Measurements from ENCODE around the gene NKPD1. TPM values are rescaled to one million over a fixed set of nuclear protein-coding genes. Genes with fewer than 3 reads are reported as not detected.
A peak's percentile ranks its signal among the peaks of the same experiment; 100 is the strongest.

NKPD1 gene
- total and polyA plus RNA-seq, 9 donors: 0.11 to 0.57 (median 0.20) TPM; not detected in 1

GRCh38 chr19:45158503-45159209 is 2.1 kb downstream of the NKPD1 start:
- H3K27ac ChIP-seq: no peak overlapping the region
- DNase-seq: no peak
- TF ChIP-seq POLR2A (IDR thresholded peaks at IDR 0.05) (no peak), EP300 (IDR thresholded peaks at IDR 0.05) (no peak), CTCF (IDR thresholded peaks at IDR 0.05) (no peak)
- no peaks in the 10 kb centered on the region for H3K9me3 ChIP-seq
- no peaks in the 10 kb centered on the region for H3K36me3 ChIP-seq
- no peak overlapping the region for H3K4me3 ChIP-seq
- peaks cover under 1% of the 10 kb centered on the region for H3K4me1 ChIP-seq (ENCODE audit: insufficient read depth)
- H3K27me3 ChIP-seq: no peaks in the 10 kb centered on the region
- intact Hi-C loops (cut with DNase I): no loop called here
- 68 to 82% (median 73%) methylated on average over 26 to 27 of the region's 27 CpGs for WGBS, 3 donors

- Histone ChIP-seq H3K4me1 (ENCODE audit: insufficient read depth) (peaks cover 19% of the 10 kb centered on the region), H3K27me3 (no peaks in the 10 kb centered on the region), H3K36me3 (no peaks in the 10 kb centered on the region), H3K27ac (no peak overlapping the region), H3K4me3 (no peak overlapping the region), H3K9me3 (no peaks in the 10 kb centered on the region)
- no peak for TF ChIP-seq POLR2A (IDR thresholded peaks at IDR 0.05)
- TF ChIP-seq CTCF (IDR thresholded peaks at IDR 0.05): no peak
- TF ChIP-seq EP300 (IDR thresholded peaks at IDR 0.05): no peak
- no peak for DNase-seq
- 67 to 76% (median 71%) methylated on average over 11 of the region's 11 CpGs for WGBS, 3 donors
- intact Hi-C loops (cut with DNase I): no loop called here
These were observed 4.0 kb downstream of the NKPD1 start for GRCh38 chr19:45156751-45157150.

- Histone ChIP-seq H3K27ac (no peak overlapping the region), H3K4me1 (ENCODE audit: insufficient read depth) (peaks cover 19% of the 10 kb centered on the region), H3K27me3 (no peaks in the 10 kb centered on the region), H3K36me3 (no peaks in the 10 kb centered on the region), H3K9me3 (no peaks in the 10 kb centered on the region), H3K4me3 (no peak overlapping the region)
- WGBS, 3 donors: 62 to 79% (median 74%) methylated on average over 10 to 11 of the region's 11 CpGs
- intact Hi-C loops (cut with DNase I): no loop called here
- no peak for DNase-seq
- no peak for TF ChIP-seq POLR2A (IDR thresholded peaks at IDR 0.05)
- no peak for TF ChIP-seq EP300 (IDR thresholded peaks at IDR 0.05)
- no peak for TF ChIP-seq CTCF (IDR thresholded peaks at IDR 0.05)
These were observed 4.7 kb downstream of the NKPD1 start for GRCh38 chr19:45156011-45156630.

- DNase-seq: peak in 2 of 5 donors; percentile 40 to 59
- TF ChIP-seq CTCF (IDR thresholded peaks at IDR 0.05): no peak
- TF ChIP-seq EP300 (IDR thresholded peaks at IDR 0.05): no peak
- TF ChIP-seq POLR2A (IDR thresholded peaks at IDR 0.05): no peak
- Histone ChIP-seq H3K4me3 (peak overlapping the region; percentile 16), H3K4me1 (ENCODE audit: insufficient read depth) (peaks cover 19% of the 10 kb centered on the region), H3K9me3 (no peaks in the 10 kb centered on the region), H3K27me3 (no peaks in the 10 kb centered on the region), H3K27ac (no peak overlapping the region), H3K36me3 (no peaks in the 10 kb centered on the region)
- intact Hi-C loops (cut with DNase I): no loop called here
- WGBS, 3 donors: 19 to 33% (median 20%) methylated on average over 19 of the region's 19 CpGs
These were observed 6.5 kb downstream of the NKPD1 start for GRCh38 chr19:45154064-45154827.
